K562 (cell line): ENCODE data around the gene SF3B1. TPM values are rescaled to one million over a fixed set of nuclear protein-coding genes. Genes with fewer than 3 reads are reported as not detected.
A peak's percentile ranks its signal among the peaks of the same experiment; 100 is the strongest.

Experiments
- ATAC-seq: fragments of 200-7000 bp; cut with Tn5 transposase; 3 replicates; pipeline ENCODE4 v1.9.1; 2020; ENCODE audit warnings: moderate library complexity
- BruUV-seq: library from RNA; stranded (reverse); fragments of 400-500 nt; replicated peaks from 2 replicates; lab custom pipeline; 2021; lab: Mats Ljungman, UMichigan
- CTCF ChIA-PET: fragments of 300-600 bp; formaldehyde crosslinking; extraction: SDS; loops from one replicate; lab custom pipeline; 2021; ENCODE audit warnings: low intra/inter-chr PET ratio; lab: Yijun Ruan, JAX
- POLR2A ChIA-PET: fragments of 300-600, 350-650 bp; sonication (Branson Sonifier 250); formaldehyde crosslinking; extraction: SDS; loops from one replicate; lab custom pipeline; 2021; ENCODE audit warnings: antibody characterized with exemption, inconsistent platforms; lab: Yijun Ruan, JAX
- DNase-seq, 4 experiments: peaks; one replicate each; pipeline versions ENCODE4 v3.0.0 to v3.0.0-alpha.2; 2011 to 2018; ENCODE audit warnings: low spot score in 3 of 4, mixed read lengths in 3 of 4; ENCODE audit errors: extremely low read depth in 1 of 4
- FAIRE-seq: peaks from 2 replicates; lab custom pipeline; 2011; peaks lifted over from hg19 to GRCh38; lab: Jason Lieb, UNC
- H2AFZ ChIP-seq: 2 replicates; pipeline ENCODE4 v1.6.0; 2011; ENCODE audit warnings: low read depth, low read length, control low read depth, inconsistent platforms
- H3K27ac ChIP-seq: fragments of 200-600 bp; 3 replicates; pipeline ENCODE4 v1.8.0; 2011; ENCODE audit warnings: low read depth, mild to moderate bottlenecking, control low read depth, inconsistent platforms, low read length, moderate library complexity, mixed read lengths; ENCODE audit errors: extremely low read depth
- H3K27me3 ChIP-seq, 2 experiments: fragments of 300-600 bp in 1 of 2; 2 replicates in 1 of 2; 3 replicates in 1 of 2; pipeline versions ENCODE4 v1.6.0 to v1.8.0; 2011; ENCODE audit warnings: inconsistent platforms in 2 of 2, low read length in 2 of 2, mild to moderate bottlenecking in 1 of 2, mixed read lengths in 1 of 2, moderate library complexity in 1 of 2; ENCODE audit not compliant: control insufficient read depth in 2 of 2, insufficient read depth in 2 of 2
- H3K36me3 ChIP-seq: fragments of 300-600 bp; 3 replicates; pipeline ENCODE4 v1.8.0; 2011; ENCODE audit warnings: mild to moderate bottlenecking, low read length, inconsistent platforms; ENCODE audit not compliant: control insufficient read depth, insufficient read depth
- H3K4me1 ChIP-seq, 2 experiments: fragments of 200-600 bp in 1 of 2; replicated peaks in 1 of 2; 2 replicates in 1 of 2; 3 replicates in 1 of 2; pipeline versions ENCODE4 v1.5.1 to v1.8.0; 2011; ENCODE audit warnings: inconsistent platforms in 2 of 2, low read length in 2 of 2, mild to moderate bottlenecking in 1 of 2, mixed read lengths in 1 of 2, moderate library complexity in 1 of 2; ENCODE audit not compliant: control insufficient read depth in 2 of 2, insufficient read depth in 2 of 2
- H3K4me2 ChIP-seq: 2 replicates; pipeline ENCODE4 v1.6.1; 2011; ENCODE audit warnings: low read length, control low read depth, inconsistent platforms, mixed read lengths; ENCODE audit not compliant: insufficient read depth
- H3K4me3 ChIP-seq: fragments of 200-600 bp; sonication (generic), shearing (Covaris generic); 2 replicates; pipeline ENCODE4 v1.5.1; 2016; ENCODE audit warnings: control low read depth, inconsistent platforms
- H3K79me2 ChIP-seq: fragments of 200-600 bp; 3 replicates; pipeline ENCODE4 v1.8.0; 2011; ENCODE audit warnings: low read length, inconsistent platforms; ENCODE audit not compliant: control insufficient read depth, insufficient read depth
- H3K9ac ChIP-seq, 2 experiments: 2 replicates each; pipeline versions ENCODE4 v1.6.0 to v1.6.1; 2011; ENCODE audit warnings: low read depth in 2 of 2, low read length in 2 of 2, control low read depth in 1 of 2, inconsistent platforms in 1 of 2, mild to moderate bottlenecking in 1 of 2, mixed read lengths in 1 of 2; ENCODE audit not compliant: insufficient read depth in 1 of 2
- H3K9me1 ChIP-seq: one replicate; pipeline ENCODE4 v1.6.0; 2011; ENCODE audit warnings: inconsistent platforms, mild to moderate bottlenecking, low read length, moderate library complexity; ENCODE audit not compliant: control insufficient read depth, insufficient read depth
- H3K9me3 ChIP-seq: replicated peaks from 2 replicates; pipeline ENCODE4 v1.5.1; 2011; ENCODE audit warnings: low read depth, low read length, inconsistent platforms; ENCODE audit not compliant: control insufficient read depth, insufficient read depth
- H4K20me1 ChIP-seq: replicated peaks from 2 replicates; pipeline ENCODE4 v1.6.1; 2011; ENCODE audit warnings: low read length, inconsistent platforms, mixed read lengths; ENCODE audit not compliant: control insufficient read depth, insufficient read depth
- PTBP1 ChIP-seq: fragments of 200-400 bp; formaldehyde crosslinking; IDR thresholded peaks from 2 replicates; pipeline ENCODE4 v1.6.1; 2017; ENCODE audit warnings: low read depth, low read length
- SIN3A ChIP-seq, 2 experiments: fragments of 150-350 bp in 1 of 2; IDR thresholded peaks; 2 replicates each; pipeline ENCODE4 v1.6.1; 2011 to 2016; ENCODE audit warnings: borderline replicate concordance in 2 of 2, low read depth in 2 of 2, low read length in 2 of 2, mild to moderate bottlenecking in 2 of 2, moderate library complexity in 2 of 2; ENCODE audit not compliant: control insufficient read depth in 1 of 2
- WGBS: fragments of 100-300 bp; shearing (Covaris generic); methylation state at CpG from one replicate; pipeline ENCODE4 v1.1.6; 2016; ENCODE audit warnings: low coverage, mixed read lengths; ENCODE audit not compliant: insufficient coverage; ENCODE audit errors: missing lambda C conversion rate; 5-methylcytosine and 5-hydroxymethylcytosine counted together
- in situ Hi-C: fragments of 300-500 bp; cut with MboI; formaldehyde crosslinking; loops from 4 replicates; pipeline ENCODE4 v1.15.0; 2018; ENCODE audit warnings: inconsistent platforms, mixed read lengths
- intact Hi-C: fragments of 100-400 bp; cut with micrococcal nuclease; formaldehyde crosslinking; loops from 2 replicates; pipeline ENCODE4 v1.14.2; 2022
- polyA plus RNA-seq, 8 experiments: library from polyadenylated mRNA; depleted of rRNA in 4 of 8; stranded (reverse) in 5 of 8; unstranded in 3 of 8; fragments of >200 nt; fragmentation: Nextera tagmentation in 2 of 8; fragmentation: Illumina TruSeq in 1 of 8; extraction: Ambion mirVana in 2 of 8; extraction: Trizol in 1 of 8; gene quantifications; 2 replicates each; pipeline versions ENCODE4 v1.2.1 to v1.2.3, GENCODE V29; 2011 to 2014; ENCODE audit warnings: inconsistent platforms in 1 of 8, missing spikeins in 1 of 8
- total RNA-seq, 7 experiments: library from RNA; depleted of rRNA in 6 of 7; stranded (reverse); fragments of >200 nt in 6 of 7; fragmentation: Illumina TruSeq in 2 of 7; extraction: Trizol in 2 of 7; gene quantifications; 2 replicates each; pipeline versions ENCODE4 v1.2.1 to v1.2.3, GENCODE V29; 2011 to 2021; ENCODE audit warnings: low replicate concordance in 1 of 7
- TF ChIP-seq, protein P1 (sequence below), 3 experiments: IDR thresholded peaks in 2 of 3; conservative IDR thresholded peaks in 1 of 3; 2 replicates each; pipeline ENCODE4 v1.5.1; 2011 to 2012; ENCODE audit warnings: low read length in 3 of 3, mild to moderate bottlenecking in 3 of 3, control low read depth in 2 of 3, improper control_type of control experiment in 1 of 3, inconsistent platforms in 1 of 3, low read depth in 1 of 3, mixed read lengths in 1 of 3, moderate library complexity in 1 of 3; ENCODE audit not compliant: insufficient read depth in 2 of 3

Gene SF3B1
- total and polyA plus RNA-seq, 9 of the 15 experiments (the other 6 are each of a cell fraction or from before 2014, with no cell fraction given): 96.2 to 377 (median 177) TPM

DNA sequence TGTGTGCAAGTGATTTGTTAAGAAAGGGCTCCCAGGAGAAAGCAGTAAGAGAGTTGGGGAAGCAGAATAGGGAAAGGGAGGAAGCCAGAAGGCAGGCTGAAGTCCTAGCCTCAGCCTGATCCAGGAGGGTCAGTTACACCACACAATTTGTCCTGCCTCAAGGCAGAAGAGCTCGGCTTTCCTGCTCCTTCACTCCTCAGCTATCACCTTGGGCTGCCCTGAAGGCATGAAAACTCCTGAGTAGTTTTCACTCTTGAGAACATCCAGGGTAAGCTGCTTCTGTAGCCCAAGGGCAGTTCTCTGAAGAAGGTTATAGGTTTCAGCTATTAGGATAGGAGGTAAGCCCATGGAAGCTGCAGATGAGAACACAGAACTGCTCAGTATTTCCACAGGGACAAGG lies 76.8 kb downstream of the SF3B1 start (continued):
- TF ChIP-seq SIN3A (IDR thresholded peaks at IDR 0.05; ENCODE audit: borderline replicate concordance in 2 of 2, control insufficient read depth in 1 of 2, low read depth in 2 of 2, low read length in 2 of 2): no peak
- TF ChIP-seq, all 486 proteins: peak for 0

DNA sequence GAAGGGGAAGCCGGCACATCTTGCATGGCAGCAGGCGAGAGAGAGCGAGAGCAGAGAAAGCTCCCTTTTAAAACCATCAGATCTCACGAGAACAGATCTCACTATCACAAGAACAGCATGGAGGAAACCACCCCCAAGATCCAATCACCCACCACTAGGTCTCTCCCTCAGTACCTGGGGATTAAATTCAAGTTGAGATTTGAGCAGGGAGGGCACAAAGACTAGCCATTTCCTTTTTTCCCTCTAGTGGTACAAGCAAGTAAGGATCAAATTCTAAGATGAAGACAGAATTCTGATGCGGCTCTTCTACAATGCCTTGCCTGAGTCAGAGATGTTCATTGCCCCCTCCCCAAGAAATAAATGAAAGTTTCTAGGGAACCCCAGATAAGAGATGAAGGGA lies 78.7 kb downstream of the SF3B1 start:
- no peaks in the 10 kb centered on the region; the same call in 1 of the 2 replicates for H4K20me1 ChIP-seq
- ChIA-PET POLR2A (no interaction called here), CTCF (no interaction called here)
- no peaks in the 10 kb centered on the region for H3K9me3 ChIP-seq
- H3K9ac ChIP-seq: no peak overlapping the region
- in situ Hi-C loops: no loop called here
- WGBS: 3% methylated on average over 5 of the region's 5 CpGs
- no peak for DNase-seq
- peaks cover 2 to 6% of the 10 kb centered on the region in 2 experiments; a peak in 3 of 5 replicates for H3K27me3 ChIP-seq
- TF ChIP-seq PTBP1: no peak
- TF ChIP-seq, protein P1, sequence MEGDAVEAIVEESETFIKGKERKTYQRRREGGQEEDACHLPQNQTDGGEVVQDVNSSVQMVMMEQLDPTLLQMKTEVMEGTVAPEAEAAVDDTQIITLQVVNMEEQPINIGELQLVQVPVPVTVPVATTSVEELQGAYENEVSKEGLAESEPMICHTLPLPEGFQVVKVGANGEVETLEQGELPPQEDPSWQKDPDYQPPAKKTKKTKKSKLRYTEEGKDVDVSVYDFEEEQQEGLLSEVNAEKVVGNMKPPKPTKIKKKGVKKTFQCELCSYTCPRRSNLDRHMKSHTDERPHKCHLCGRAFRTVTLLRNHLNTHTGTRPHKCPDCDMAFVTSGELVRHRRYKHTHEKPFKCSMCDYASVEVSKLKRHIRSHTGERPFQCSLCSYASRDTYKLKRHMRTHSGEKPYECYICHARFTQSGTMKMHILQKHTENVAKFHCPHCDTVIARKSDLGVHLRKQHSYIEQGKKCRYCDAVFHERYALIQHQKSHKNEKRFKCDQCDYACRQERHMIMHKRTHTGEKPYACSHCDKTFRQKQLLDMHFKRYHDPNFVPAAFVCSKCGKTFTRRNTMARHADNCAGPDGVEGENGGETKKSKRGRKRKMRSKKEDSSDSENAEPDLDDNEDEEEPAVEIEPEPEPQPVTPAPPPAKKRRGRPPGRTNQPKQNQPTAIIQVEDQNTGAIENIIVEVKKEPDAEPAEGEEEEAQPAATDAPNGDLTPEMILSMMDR (IDR thresholded peaks at IDR 0.05 in 2 of 3, conservative IDR thresholded peaks at IDR 0.05 in 1 of 3; ENCODE audit: insufficient read depth in 2 of 3, low read depth in 1 of 3, low read length in 3 of 3): 0 out of 6 replicates have a peak, but pooled peaks of 2 of the 3 experiments have one; percentile 9 to 15
- TF ChIP-seq, all 486 proteins: peak for 1
- Histone ChIP-seq H3K27ac (no peak overlapping the region), H3K9me1 (no peaks in the 10 kb centered on the region), H3K4me3 (no peak overlapping the region), H3K4me2 (no peak overlapping the region), H3K79me2 (no peaks in the 10 kb centered on the region), H3K4me1 (no peaks in the 10 kb centered on the region), H2AFZ (no peak overlapping the region), H3K36me3 (no peaks in the 10 kb centered on the region)
- intact Hi-C loops: no loop called here
- no peak for FAIRE-seq
- no TSS peak for BruUV-seq
- peak; percentile 64; the same call in 2 of the 3 replicates for ATAC-seq
